GM18526 (cell line): ENCODE results near the gene EXO1.

Experiments used
- POLR2A ChIP-seq: IDR thresholded peaks from 3 replicates; pipeline ENCODE4 v1.6.1; 2011; ENCODE audit not compliant: insufficient read length; ENCODE audit errors: extremely low read depth

EXO1 gene

GRCh38 chr1:241829468-241829867 is 18.5 kb upstream of the EXO1 start:
- no peak for TF ChIP-seq POLR2A

GRCh38 chr1:241834733-241835377 is 13.1 kb upstream of the EXO1 start:
- TF ChIP-seq POLR2A = no peak

GRCh38 chr1:241836941-241837340 is 11.1 kb upstream of the EXO1 start:
- no peak for TF ChIP-seq POLR2A

- no peak for TF ChIP-seq POLR2A
Measured at GRCh38 chr1:241837416-241837815, 10.6 kb upstream of the EXO1 start.

- no peak for TF ChIP-seq POLR2A
Measured at GRCh38 chr1:241837901-241838300, 10.1 kb upstream of the EXO1 start.

GRCh38 chr1:241838897-241839296 is 9.1 kb upstream of the EXO1 start:
- TF ChIP-seq POLR2A = no peak

- no peak for TF ChIP-seq POLR2A
Measured at GRCh38 chr1:241839369-241839979, 8.5 kb upstream of the EXO1 start.

GRCh38 chr1:241840164-241840563 is 7.8 kb upstream of the EXO1 start:
- no peak for TF ChIP-seq POLR2A

GRCh38 chr1:241841691-241842090 is 6.3 kb upstream of the EXO1 start:
- TF ChIP-seq POLR2A = no peak

- TF ChIP-seq POLR2A = no peak
Measured at GRCh38 chr1:241842565-241842964, 5.4 kb upstream of the EXO1 start.

GRCh38 chr1:241844593-241844992 is 3.4 kb upstream of the EXO1 start:
- TF ChIP-seq POLR2A = no peak

GRCh38 chr1:241846375-241846774 is 1.6 kb upstream of the EXO1 start:
- TF ChIP-seq POLR2A = no peak

- TF ChIP-seq POLR2A = no peak
Measured at GRCh38 chr1:241846862-241847539, 1.0 kb upstream of the EXO1 start.

GRCh38 chr1:241847540-241847795 is 536 bp upstream of the EXO1 start:
- no peak for TF ChIP-seq POLR2A

GRCh38 chr1:241848686-241849344 is 811 bp downstream of the EXO1 start:
- TF ChIP-seq POLR2A = no peak

- no peak for TF ChIP-seq POLR2A
Measured at GRCh38 chr1:241849345-241849695, 1.3 kb downstream of the EXO1 start.
